ENCODE data around the gene VAV2.

DNA sequence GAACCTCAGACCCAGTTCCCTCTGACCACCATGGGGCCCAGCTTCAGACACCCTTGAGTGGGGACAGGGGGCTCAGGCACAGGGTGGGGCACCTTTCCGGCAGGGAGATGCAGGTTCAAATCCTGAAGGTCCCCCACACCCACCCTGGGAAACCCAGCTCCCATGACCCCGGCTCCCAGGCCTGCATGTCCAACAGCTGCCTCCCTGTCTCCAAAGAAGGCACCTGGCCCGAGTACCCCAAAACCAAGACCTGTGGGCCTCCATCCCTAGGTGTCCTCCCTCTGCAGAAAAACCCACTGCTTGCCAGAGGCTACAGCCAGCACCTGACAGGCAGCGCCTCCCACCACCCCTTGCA is 38.5 kb downstream of the VAV2 start:
- TF ChIP-seq ATF3 (IDR thresholded peaks at IDR 0.05), result no peak
- no peak for TF ChIP-seq RAD21 (IDR thresholded peaks at IDR 0.05)
